ENCODE measurements around the gene PDSS2. TPM values are rescaled to one million over a fixed set of nuclear protein-coding genes. Genes with fewer than 3 reads are reported as not detected.

PDSS2 gene
- total RNA-seq, 2 donors from 2014 or later = 8.2 to 13.7 TPM

- 88 to 100% methylated on average over 1 of the region's 1 CpG for WGBS, 2 experiments (ENCODE audit: insufficient coverage in 1 of 2, insufficient read length in 1 of 2)
- H3K36me3 ChIP-seq (ENCODE audit: control insufficient read depth, insufficient read depth, low read length) = no peaks in the 10 kb centered on the region
- no peak for TF ChIP-seq CTCF (conservative IDR thresholded peaks at IDR 0.05)
- H3K9ac ChIP-seq (ENCODE audit: extremely low read depth, low read length, poor library complexity, severe bottlenecking) = no peak overlapping the region
- H3K4me1 ChIP-seq (ENCODE audit: control insufficient read depth, insufficient read depth, low read length) = peaks cover 3% of the 10 kb centered on the region
- DNase-seq = no peak
- no peaks in the 10 kb centered on the region for H3K27me3 ChIP-seq (ENCODE audit: control insufficient read depth, insufficient read depth, low read length, poor library complexity, severe bottlenecking)
- H3K9me3 ChIP-seq (ENCODE audit: control insufficient read depth, low read length) = no peaks in the 10 kb centered on the region
- peaks cover 6% of the 10 kb centered on the region for H3K4me1 Mint-ChIP-seq
- H3K27ac Mint-ChIP-seq = no peak overlapping the region
- H3K9me3 Mint-ChIP-seq = no peaks in the 10 kb centered on the region
- no peaks in the 10 kb centered on the region for H3K27me3 Mint-ChIP-seq (ENCODE audit: insufficient read depth)
- no peak overlapping the region for H3K4me3 Mint-ChIP-seq
- no peak overlapping the region for H3K4me3 ChIP-seq (ENCODE audit: low read length)
- no peak overlapping the region for H3K27ac ChIP-seq (ENCODE audit: low read depth, low read length)
- H3K36me3 Mint-ChIP-seq (ENCODE audit: low read depth) = no peaks in the 10 kb centered on the region
Observed at GRCh38 chr6:107340881-107341280, 118.5 kb downstream of the PDSS2 start.

GRCh38 chr6:107337191-107337741, 122.1 kb downstream of the PDSS2 start:
- no peak for DNase-seq
- no peaks in the 10 kb centered on the region for H3K27me3 ChIP-seq (ENCODE audit: control insufficient read depth, insufficient read depth, low read length, poor library complexity, severe bottlenecking)
- no peaks in the 10 kb centered on the region for H3K36me3 Mint-ChIP-seq (ENCODE audit: low read depth)
- no peaks in the 10 kb centered on the region for H3K9me3 Mint-ChIP-seq
- no peaks in the 10 kb centered on the region for H3K27me3 Mint-ChIP-seq (ENCODE audit: insufficient read depth)
- H3K4me3 Mint-ChIP-seq = no peak overlapping the region
- TF ChIP-seq CTCF (conservative IDR thresholded peaks at IDR 0.05) = no peak
- no peaks in the 10 kb centered on the region for H3K9me3 ChIP-seq (ENCODE audit: control insufficient read depth, low read length)
- H3K9ac ChIP-seq (ENCODE audit: extremely low read depth, low read length, poor library complexity, severe bottlenecking) = no peak overlapping the region
- H3K4me1 ChIP-seq (ENCODE audit: control insufficient read depth, insufficient read depth, low read length) = peaks cover 3% of the 10 kb centered on the region
- H3K36me3 ChIP-seq (ENCODE audit: control insufficient read depth, insufficient read depth, low read length) = no peaks in the 10 kb centered on the region
- H3K27ac Mint-ChIP-seq = no peak overlapping the region
- no peak overlapping the region for H3K4me3 ChIP-seq (ENCODE audit: low read length)
- peaks cover 6% of the 10 kb centered on the region for H3K4me1 Mint-ChIP-seq
- H3K27ac ChIP-seq (ENCODE audit: low read depth, low read length) = no peak overlapping the region

- H3K27me3 Mint-ChIP-seq (ENCODE audit: insufficient read depth) = no peaks in the 10 kb centered on the region
- Histone ChIP-seq H3K27me3 (ENCODE audit: control insufficient read depth, insufficient read depth, low read length, poor library complexity, severe bottlenecking) (no peaks in the 10 kb centered on the region), H3K27ac (ENCODE audit: low read depth, low read length) (no peak overlapping the region), H3K4me1 (ENCODE audit: control insufficient read depth, insufficient read depth, low read length) (peaks cover 3% of the 10 kb centered on the region), H3K9ac (ENCODE audit: extremely low read depth, low read length, poor library complexity, severe bottlenecking) (no peak overlapping the region), H3K4me3 (ENCODE audit: low read length) (no peak overlapping the region), H3K36me3 (ENCODE audit: control insufficient read depth, insufficient read depth, low read length) (no peaks in the 10 kb centered on the region), H3K9me3 (ENCODE audit: control insufficient read depth, low read length) (no peaks in the 10 kb centered on the region)
- WGBS, 2 experiments (ENCODE audit: insufficient coverage in 1 of 2, insufficient read length in 1 of 2) = 95 to 100% methylated on average over 1 to 3 of the region's 3 CpGs
- no peaks in the 10 kb centered on the region for H3K36me3 Mint-ChIP-seq (ENCODE audit: low read depth)
- H3K4me3 Mint-ChIP-seq = no peak overlapping the region
- H3K9me3 Mint-ChIP-seq = no peaks in the 10 kb centered on the region
- DNase-seq = no peak
- H3K27ac Mint-ChIP-seq = no peak overlapping the region
- peaks cover 9% of the 10 kb centered on the region for H3K4me1 Mint-ChIP-seq
- TF ChIP-seq CTCF (conservative IDR thresholded peaks at IDR 0.05) = no peak
Observed at GRCh38 chr6:107334026-107334425, 125.3 kb downstream of the PDSS2 start.
